H9 (cell line): ENCODE results near the gene HNF1A. TPM values are rescaled to one million over a fixed set of nuclear protein-coding genes. Genes with fewer than 3 reads are reported as not detected.

Experiments
- DNase-seq: peaks from one replicate; pipeline ENCODE4 v3.0.0-alpha.2; 2017
- H2AFZ ChIP-seq: one replicate; pipeline ENCODE4 v1.6.1; 2013; ENCODE audit warnings: mild to moderate bottlenecking, low read length, control low read depth, moderate library complexity
- H2AK5ac ChIP-seq: 2 replicates; pipeline ENCODE4 v1.6.1; 2013; ENCODE audit warnings: low read length, control low read depth, mixed read lengths; ENCODE audit not compliant: insufficient read length
- H2BK120ac ChIP-seq: one replicate; pipeline ENCODE4 v1.6.1; 2013; ENCODE audit warnings: low read depth, mild to moderate bottlenecking, low read length, control low read depth, inconsistent platforms; ENCODE audit not compliant: poor library complexity, severe bottlenecking
- H2BK12ac ChIP-seq: 2 replicates; pipeline ENCODE4 v1.6.1; 2013; ENCODE audit warnings: low read length, control low read depth, mixed read lengths, low read depth; ENCODE audit not compliant: insufficient read length
- H2BK15ac ChIP-seq: 2 replicates; pipeline ENCODE4 v1.6.1; 2013; ENCODE audit warnings: low read depth, low read length, control low read depth
- H2BK20ac ChIP-seq: one replicate; pipeline ENCODE4 v1.6.1; 2013; ENCODE audit warnings: low read depth, mild to moderate bottlenecking, low read length, control low read depth, inconsistent platforms; ENCODE audit not compliant: poor library complexity, severe bottlenecking
- H2BK5ac ChIP-seq: 2 replicates; pipeline ENCODE4 v1.6.1; 2013; ENCODE audit warnings: low read length, control low read depth, mixed read lengths; ENCODE audit not compliant: insufficient read length
- H3K14ac ChIP-seq: 2 replicates; pipeline ENCODE4 v1.6.1; 2013; ENCODE audit warnings: low read length, control low read depth; ENCODE audit not compliant: insufficient read depth
- H3K18ac ChIP-seq: 2 replicates; pipeline ENCODE4 v1.6.1; 2013; ENCODE audit warnings: low read depth, mild to moderate bottlenecking, mixed read lengths, low read length, control low read depth; ENCODE audit not compliant: insufficient read length
- H3K23ac ChIP-seq: 2 replicates; pipeline ENCODE4 v1.6.1; 2013; ENCODE audit warnings: low read length, control low read depth, mixed read lengths, low read depth; ENCODE audit not compliant: insufficient read length
- H3K23me2 ChIP-seq: 2 replicates; pipeline ENCODE4 v1.6.1; 2013; ENCODE audit warnings: low read depth, mild to moderate bottlenecking, mixed read lengths, low read length, control low read depth; ENCODE audit not compliant: insufficient read length, poor library complexity, severe bottlenecking
- H3K27ac ChIP-seq: 2 replicates; pipeline ENCODE4 v1.5.1; 2013; ENCODE audit warnings: low read length, control low read depth, mixed read lengths, low read depth; ENCODE audit not compliant: insufficient read length
- H3K27me3 ChIP-seq: 2 replicates; pipeline ENCODE4 v1.6.1; 2013; ENCODE audit warnings: low read length, control low read depth, inconsistent platforms; ENCODE audit not compliant: insufficient read depth
- H3K4ac ChIP-seq: 2 replicates; pipeline ENCODE4 v1.6.1; 2013; ENCODE audit warnings: low read depth, mild to moderate bottlenecking, control low read depth, inconsistent platforms, low read length, moderate library complexity
- H3K4me1 ChIP-seq: 2 replicates; pipeline ENCODE4 v1.6.1; 2013; ENCODE audit warnings: low read length, control low read depth, inconsistent platforms; ENCODE audit not compliant: insufficient read depth
- H3K4me2 ChIP-seq: 2 replicates; pipeline ENCODE4 v1.6.1; 2013; ENCODE audit warnings: low read length, control low read depth, mixed read lengths; ENCODE audit not compliant: insufficient read length, insufficient read depth
- H3K56ac ChIP-seq: 2 replicates; pipeline ENCODE4 v1.6.1; 2013; ENCODE audit warnings: low read depth, mild to moderate bottlenecking, mixed read lengths, low read length, control low read depth; ENCODE audit not compliant: insufficient read length
- H3K79me1 ChIP-seq: 2 replicates; pipeline ENCODE4 v1.6.1; 2013; ENCODE audit warnings: low read depth, mild to moderate bottlenecking, moderate library complexity, low read length, control low read depth, inconsistent platforms; ENCODE audit not compliant: insufficient read depth, poor library complexity, severe bottlenecking
- H3K79me2 ChIP-seq: 2 replicates; pipeline ENCODE4 v1.6.1; 2013; ENCODE audit warnings: low read length, control low read depth, inconsistent platforms; ENCODE audit not compliant: insufficient read depth
- H3K9ac ChIP-seq: 2 replicates; pipeline ENCODE4 v1.6.1; 2013; ENCODE audit warnings: low read length, control low read depth, mixed read lengths; ENCODE audit not compliant: insufficient read length; ENCODE audit errors: extremely low read depth
- H3K9me3 ChIP-seq: one replicate; pipeline ENCODE4 v1.6.1; 2013; ENCODE audit warnings: low read depth, low read length, inconsistent platforms; ENCODE audit not compliant: control insufficient read depth
- H3T11ph ChIP-seq: one replicate; pipeline ENCODE4 v1.6.1; 2013; ENCODE audit warnings: mild to moderate bottlenecking, low read length, control low read depth, inconsistent platforms
- H4K20me1 ChIP-seq: one replicate; pipeline ENCODE4 v1.6.1; 2013; ENCODE audit not compliant: control insufficient read depth, insufficient read length, insufficient read depth
- H4K5ac ChIP-seq: 2 replicates; pipeline ENCODE4 v1.6.1; 2013; ENCODE audit warnings: low read depth, mild to moderate bottlenecking, mixed read lengths, low read length, control low read depth; ENCODE audit not compliant: insufficient read length
- H4K8ac ChIP-seq: replicated peaks from 2 replicates; pipeline ENCODE4 v1.6.1; 2013; ENCODE audit warnings: low read length, control low read depth, mixed read lengths, low read depth; ENCODE audit not compliant: insufficient read length
- H4K91ac ChIP-seq: 2 replicates; pipeline ENCODE4 v1.6.1; 2013; ENCODE audit warnings: low read depth, mild to moderate bottlenecking, moderate library complexity, mixed read lengths, low read length, control low read depth; ENCODE audit not compliant: insufficient read length
- H3K27ac Mint-ChIP-seq, 3 experiments: 2 replicates in 2 of 3; 3 replicates in 1 of 3; pipeline ENCODE4 v1.8.0; 2020 to 2021; ENCODE audit warnings: mixed read lengths in 3 of 3, mild to moderate bottlenecking in 1 of 3, moderate library complexity in 1 of 3
- H3K27me3 Mint-ChIP-seq: 2 replicates; pipeline ENCODE4 v1.8.0; 2021; ENCODE audit warnings: low read depth, mild to moderate bottlenecking, moderate library complexity, mixed read lengths
- H3K36me3 Mint-ChIP-seq, 3 experiments: 2 replicates in 2 of 3; 3 replicates in 1 of 3; pipeline ENCODE4 v1.8.0; 2020 to 2021; ENCODE audit warnings: low read depth in 3 of 3, mixed read lengths in 3 of 3; ENCODE audit not compliant: insufficient read depth in 1 of 3
- H3K4me1 Mint-ChIP-seq, 2 experiments: 2 replicates each; pipeline ENCODE4 v1.8.0; 2020; ENCODE audit warnings: mixed read lengths in 2 of 2
- H3K4me3 Mint-ChIP-seq, 2 experiments: 2 replicates in 1 of 2; 3 replicates in 1 of 2; pipeline ENCODE4 v1.8.0; 2020 to 2021; ENCODE audit warnings: mild to moderate bottlenecking in 2 of 2, mixed read lengths in 2 of 2, moderate library complexity in 1 of 2
- H3K9me3 Mint-ChIP-seq, 2 experiments: 2 replicates in 1 of 2; 3 replicates in 1 of 2; pipeline ENCODE4 v1.8.0; 2020; ENCODE audit warnings: mild to moderate bottlenecking in 2 of 2, mixed read lengths in 2 of 2, moderate library complexity in 1 of 2
- WGBS: extraction: QIAGEN DNeasy Blood & Tissue Kit; methylation state at CpG from one replicate; pipeline ENCODE4 v1.1.7; 2013; ENCODE audit warnings: missing lambda C conversion rate, low lambda C conversion rate, mixed read lengths; ENCODE audit not compliant: insufficient read length; ENCODE audit errors: extremely low coverage; 5-methylcytosine and 5-hydroxymethylcytosine counted together
- total RNA-seq: library from RNA; stranded (reverse); gene quantifications from 2 replicates; pipeline ENCODE4 v1.2.1, GENCODE V29; 2021
- TF ChIP-seq, protein P1 (sequence below): fragments of 200-600 bp; sonication (generic); conservative IDR thresholded peaks from 3 replicates; pipeline ENCODE4 v1.8.0; 2021; ENCODE audit warnings: antibody characterized with exemption, mild to moderate bottlenecking

The HNF1A gene
- total RNA-seq, 1 experiment from 2014 or later = not detected

DNA sequence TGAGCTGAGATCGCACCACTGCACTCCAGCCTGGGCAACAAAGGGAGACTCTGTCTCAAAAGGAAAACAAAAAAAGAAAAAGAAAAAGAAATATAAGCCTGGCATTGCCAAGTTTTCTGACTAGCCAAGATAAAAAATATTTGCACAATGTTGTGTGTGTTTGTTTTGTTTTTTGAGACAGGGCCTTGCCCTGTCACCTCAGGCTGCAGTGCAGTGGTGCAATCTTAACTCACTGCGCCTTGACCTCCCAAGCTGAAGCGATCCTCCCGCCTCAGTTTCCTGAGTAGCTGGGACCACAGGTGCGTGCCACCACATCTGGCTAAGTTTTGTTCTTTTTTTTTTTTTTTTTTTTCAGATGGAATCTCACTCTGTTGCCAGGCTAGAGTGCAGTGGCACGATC lies 43.4 kb downstream of the HNF1A start:
- H4K8ac ChIP-seq = no peak overlapping the region
- Mint-ChIP-seq H3K9me3 (no peaks in the 10 kb centered on the region), H3K4me3 (no peak overlapping the region), H3K36me3 (no peaks in the 10 kb centered on the region; a peak in 1 of 7 replicates), H3K4me1 (no peaks in the 10 kb centered on the region), H3K27me3 (peaks cover 2% of the 10 kb centered on the region), H3K27ac (no peak overlapping the region)
- no peak overlapping the region for H2BK120ac ChIP-seq
- no peak overlapping the region for H2AFZ ChIP-seq
- no peaks in the 10 kb centered on the region for H3K4me1 ChIP-seq
- H3K18ac ChIP-seq = no peak overlapping the region
- no peaks in the 10 kb centered on the region for H3K27me3 ChIP-seq
- TF ChIP-seq, protein P1, sequence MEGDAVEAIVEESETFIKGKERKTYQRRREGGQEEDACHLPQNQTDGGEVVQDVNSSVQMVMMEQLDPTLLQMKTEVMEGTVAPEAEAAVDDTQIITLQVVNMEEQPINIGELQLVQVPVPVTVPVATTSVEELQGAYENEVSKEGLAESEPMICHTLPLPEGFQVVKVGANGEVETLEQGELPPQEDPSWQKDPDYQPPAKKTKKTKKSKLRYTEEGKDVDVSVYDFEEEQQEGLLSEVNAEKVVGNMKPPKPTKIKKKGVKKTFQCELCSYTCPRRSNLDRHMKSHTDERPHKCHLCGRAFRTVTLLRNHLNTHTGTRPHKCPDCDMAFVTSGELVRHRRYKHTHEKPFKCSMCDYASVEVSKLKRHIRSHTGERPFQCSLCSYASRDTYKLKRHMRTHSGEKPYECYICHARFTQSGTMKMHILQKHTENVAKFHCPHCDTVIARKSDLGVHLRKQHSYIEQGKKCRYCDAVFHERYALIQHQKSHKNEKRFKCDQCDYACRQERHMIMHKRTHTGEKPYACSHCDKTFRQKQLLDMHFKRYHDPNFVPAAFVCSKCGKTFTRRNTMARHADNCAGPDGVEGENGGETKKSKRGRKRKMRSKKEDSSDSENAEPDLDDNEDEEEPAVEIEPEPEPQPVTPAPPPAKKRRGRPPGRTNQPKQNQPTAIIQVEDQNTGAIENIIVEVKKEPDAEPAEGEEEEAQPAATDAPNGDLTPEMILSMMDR = no peak
- no peaks in the 10 kb centered on the region for H3K23me2 ChIP-seq
- WGBS = no CpG with 5 or more reads among the region's 6 CpGs
- no peak overlapping the region for H3K4ac ChIP-seq
- no peak overlapping the region for H4K5ac ChIP-seq
- no peak overlapping the region for H2BK12ac ChIP-seq
- H3T11ph ChIP-seq = no peak overlapping the region
- H4K20me1 ChIP-seq = no peaks in the 10 kb centered on the region
- H3K14ac ChIP-seq = no peak overlapping the region
- no peak overlapping the region for H3K9ac ChIP-seq
- H2BK5ac ChIP-seq = no peak overlapping the region
- no peak overlapping the region for H3K56ac ChIP-seq
- no peaks in the 10 kb centered on the region for H3K9me3 ChIP-seq
- no peak overlapping the region for H2BK20ac ChIP-seq
- no peak overlapping the region for H4K91ac ChIP-seq
- no peak overlapping the region for H2BK15ac ChIP-seq
- DNase-seq = no peak
- H3K23ac ChIP-seq = no peak overlapping the region
- H3K79me1 ChIP-seq = no peaks in the 10 kb centered on the region
- no peak overlapping the region for H2AK5ac ChIP-seq
- no peak overlapping the region for H3K4me2 ChIP-seq
- H3K27ac ChIP-seq = no peak overlapping the region
- H3K79me2 ChIP-seq = no peaks in the 10 kb centered on the region
